HUES48 (cell line): ENCODE results near the gene GRAMD4.

Source experiments
- H3K27ac ChIP-seq: one replicate; pipeline ENCODE4 v1.7.0; 2013; ENCODE audit warnings: low read depth, low read length, inconsistent platforms
- H3K27me3 ChIP-seq: 2 replicates; pipeline ENCODE4 v1.6.1; 2013; ENCODE audit warnings: mild to moderate bottlenecking, low read length; ENCODE audit not compliant: control insufficient read depth, insufficient read depth
- H3K36me3 ChIP-seq: 2 replicates; pipeline ENCODE4 v1.6.1; 2013; ENCODE audit warnings: low read length; ENCODE audit not compliant: control insufficient read depth, insufficient read depth
- H3K4me1 ChIP-seq: 2 replicates; pipeline ENCODE4 v1.6.1; 2013; ENCODE audit warnings: mild to moderate bottlenecking, low read length; ENCODE audit not compliant: control insufficient read depth, insufficient read depth
- H3K4me3 ChIP-seq: 2 replicates; pipeline ENCODE4 v1.5.1; 2013; ENCODE audit warnings: mild to moderate bottlenecking, low read depth, low read length
- H3K9ac ChIP-seq: 2 replicates; pipeline ENCODE4 v1.6.1; 2013; ENCODE audit warnings: mild to moderate bottlenecking, low read depth, low read length, moderate library complexity
- H3K9me3 ChIP-seq: 2 replicates; pipeline ENCODE4 v1.6.1; 2013; ENCODE audit warnings: low read length; ENCODE audit not compliant: control insufficient read depth, insufficient read depth

GRAMD4 gene

GRCh38 chr22:46585340-46586122 is 34.7 kb upstream of the GRAMD4 start:
- H3K4me1 ChIP-seq: peaks cover 26% of the 10 kb centered on the region

GRCh38 chr22:46586123-46586519 is 34.1 kb upstream of the GRAMD4 start:
- Histone ChIP-seq H3K27me3 (no peaks in the 10 kb centered on the region), H3K9ac (no peak overlapping the region), H3K4me1 (peaks cover 24% of the 10 kb centered on the region), H3K36me3 (no peaks in the 10 kb centered on the region), H3K9me3 (no peaks in the 10 kb centered on the region), H3K27ac (no peak overlapping the region), H3K4me3 (no peak overlapping the region)

More at GRCh38 chr22:46585340-46586122, 34.7 kb upstream of the GRAMD4 start:
- Histone ChIP-seq H3K27ac (no peak overlapping the region), H3K9ac (no peak overlapping the region), H3K4me3 (no peak overlapping the region), H3K36me3 (no peaks in the 10 kb centered on the region), H3K27me3 (no peaks in the 10 kb centered on the region), H3K9me3 (no peaks in the 10 kb centered on the region)

- H3K27ac ChIP-seq: no peak overlapping the region
- H3K4me3 ChIP-seq: no peak overlapping the region
- H3K9me3 ChIP-seq: no peaks in the 10 kb centered on the region
- H3K36me3 ChIP-seq: no peaks in the 10 kb centered on the region
- no peaks in the 10 kb centered on the region for H3K27me3 ChIP-seq
- peaks cover 22% of the 10 kb centered on the region for H3K4me1 ChIP-seq
- no peak overlapping the region for H3K9ac ChIP-seq
Observed at GRCh38 chr22:46586531-46587011, 33.6 kb upstream of the GRAMD4 start.

- H3K36me3 ChIP-seq: no peaks in the 10 kb centered on the region
- H3K27ac ChIP-seq: no peak overlapping the region
- no peak overlapping the region for H3K9ac ChIP-seq
- H3K9me3 ChIP-seq: no peaks in the 10 kb centered on the region
- peaks cover 22% of the 10 kb centered on the region for H3K4me1 ChIP-seq
- H3K4me3 ChIP-seq: no peak overlapping the region
- H3K27me3 ChIP-seq: no peaks in the 10 kb centered on the region
Observed at GRCh38 chr22:46587061-46587460, 33.1 kb upstream of the GRAMD4 start.

- peaks cover 22% of the 10 kb centered on the region for H3K4me1 ChIP-seq
- H3K4me3 ChIP-seq: no peak overlapping the region
- no peaks in the 10 kb centered on the region for H3K27me3 ChIP-seq
- H3K36me3 ChIP-seq: no peaks in the 10 kb centered on the region
- H3K9ac ChIP-seq: no peak overlapping the region
- no peaks in the 10 kb centered on the region for H3K9me3 ChIP-seq
- no peak overlapping the region for H3K27ac ChIP-seq
Observed at GRCh38 chr22:46587492-46588278, 32.5 kb upstream of the GRAMD4 start.

- H3K9me3 ChIP-seq: no peaks in the 10 kb centered on the region
- no peak overlapping the region for H3K27ac ChIP-seq
- H3K27me3 ChIP-seq: no peaks in the 10 kb centered on the region
- peaks cover 22% of the 10 kb centered on the region for H3K4me1 ChIP-seq
- no peak overlapping the region for H3K4me3 ChIP-seq
- H3K36me3 ChIP-seq: no peaks in the 10 kb centered on the region
- H3K9ac ChIP-seq: no peak overlapping the region
Observed at GRCh38 chr22:46588279-46589140, 31.7 kb upstream of the GRAMD4 start.

GRCh38 chr22:46589141-46589748 is 30.9 kb upstream of the GRAMD4 start:
- Histone ChIP-seq H3K4me3 (no peak overlapping the region), H3K9me3 (no peaks in the 10 kb centered on the region), H3K36me3 (no peaks in the 10 kb centered on the region), H3K4me1 (peaks cover 18% of the 10 kb centered on the region), H3K27me3 (no peaks in the 10 kb centered on the region), H3K9ac (no peak overlapping the region), H3K27ac (no peak overlapping the region)

GRCh38 chr22:46589871-46590271 is 30.3 kb upstream of the GRAMD4 start:
- Histone ChIP-seq H3K36me3 (no peaks in the 10 kb centered on the region), H3K27ac (no peak overlapping the region), H3K9ac (no peak overlapping the region), H3K4me3 (no peak overlapping the region), H3K9me3 (no peaks in the 10 kb centered on the region), H3K27me3 (no peaks in the 10 kb centered on the region), H3K4me1 (peaks cover 12% of the 10 kb centered on the region; the same call in 1 of the 2 replicates)

- Histone ChIP-seq H3K9me3 (no peaks in the 10 kb centered on the region), H3K36me3 (no peaks in the 10 kb centered on the region), H3K9ac (no peak overlapping the region), H3K4me3 (no peak overlapping the region), H3K4me1 (peaks cover 12% of the 10 kb centered on the region; the same call in 1 of the 2 replicates), H3K27me3 (no peaks in the 10 kb centered on the region), H3K27ac (no peak overlapping the region)
Observed at GRCh38 chr22:46590334-46590733, 29.9 kb upstream of the GRAMD4 start.

- Histone ChIP-seq H3K36me3 (no peaks in the 10 kb centered on the region), H3K4me1 (0 out of 2 replicates have a peak, but pooled peaks cover 7% of the 10 kb centered on the region), H3K27me3 (no peaks in the 10 kb centered on the region), H3K9ac (no peak overlapping the region), H3K4me3 (no peak overlapping the region), H3K27ac (no peak overlapping the region), H3K9me3 (no peaks in the 10 kb centered on the region)
Observed at GRCh38 chr22:46591930-46592329, 28.3 kb upstream of the GRAMD4 start.
